Measurements from ENCODE around the gene HIKESHI. TPM values are rescaled to one million over a fixed set of nuclear protein-coding genes. Genes with fewer than 3 reads are reported as not detected.

Gene HIKESHI
- total and polyA plus RNA-seq, 2 of the 13 experiments (the other 11 are each of a cell fraction or from before 2014, with no cell fraction given), result 67.8 to 74.8 TPM

GRCh38 chr11:86288776-86289507, 13.1 kb upstream of the HIKESHI start:
- H3K9me3 ChIP-seq (ENCODE audit: low read length), result no peaks in the 10 kb centered on the region
- no peak overlapping the region for H3K4me2 ChIP-seq (ENCODE audit: low read depth, low read length)
- H3K4me1 ChIP-seq (ENCODE audit: insufficient read depth, low read length), result peaks cover 16% of the 10 kb centered on the region
- ChIA-PET POLR2A (interaction anchor here (0.7 kb wide), 1 partner anchor 435 kb away, joined by 4 read pairs; no protein-coding TSS in a partner anchor), CTCF (ENCODE audit: low intra/inter-chr PET ratio, low total read pairs) (no interaction called here)
- H3K4me3 ChIP-seq (replicated peaks in 1 of 3; ENCODE audit: insufficient read depth in 1 of 3, low read depth in 2 of 3, low read length in 3 of 3), result no peak overlapping the region
- no peaks in the 10 kb centered on the region for H3K27me3 ChIP-seq (ENCODE audit: control insufficient read depth in 1 of 2, insufficient read depth in 2 of 2, low read length in 2 of 2)
- ATAC-seq (no peak), FAIRE-seq (no peak), DNase-seq (ENCODE audit: low spot score) (no peak)
- H3K9ac ChIP-seq (ENCODE audit: insufficient read depth, low read depth, low read length), result no peak overlapping the region
- H4K20me1 ChIP-seq (ENCODE audit: insufficient read depth, low read length), result no peaks in the 10 kb centered on the region
- no peak overlapping the region for H2AFZ ChIP-seq (ENCODE audit: low read length)
- TF ChIP-seq DNMT1 (CRISPR knock-in tag; IDR thresholded peaks at IDR 0.05), result no peak
- TF ChIP-seq HDAC6 (IDR thresholded peaks at IDR 0.05; ENCODE audit: low read depth, low read length), result no peak
- TF ChIP-seq ZFP36L1 (CRISPR knock-in tag; IDR thresholded peaks at IDR 0.05), result no peak
- TF ChIP-seq IRF9 (CRISPR knock-in tag; IDR thresholded peaks at IDR 0.05; ENCODE audit: borderline replicate concordance), result no peak
- no peak for TF ChIP-seq ZNF580 (CRISPR knock-in tag; IDR thresholded peaks at IDR 0.05; ENCODE audit: borderline replicate concordance, low read depth)
- TF ChIP-seq ZNF256 (CRISPR knock-in tag; conservative IDR thresholded peaks at IDR 0.05), result no peak
- TF ChIP-seq NFATC3 (CRISPR knock-in tag; IDR thresholded peaks at IDR 0.05), result no peak
- TF ChIP-seq ZNF773 (CRISPR knock-in tag; IDR thresholded peaks at IDR 0.05; ENCODE audit: borderline replicate concordance), result no peak
- no peak for TF ChIP-seq ZNF263 (CRISPR knock-in tag; IDR thresholded peaks at IDR 0.05)
- TF ChIP-seq MTA3 (CRISPR knock-in tag; IDR thresholded peaks at IDR 0.05), result no peak
- no peak for TF ChIP-seq RBFOX2 (IDR thresholded peaks at IDR 0.05; ENCODE audit: low read depth, low read length)
- TF ChIP-seq FOXC1 (CRISPR knock-in tag; IDR thresholded peaks at IDR 0.05; ENCODE audit: borderline replicate concordance), result no peak
- no peak for TF ChIP-seq ELF3 (CRISPR knock-in tag; IDR thresholded peaks at IDR 0.05)
- no peak for TF ChIP-seq BCLAF1 (IDR thresholded peaks at IDR 0.05)
- no peak for TF ChIP-seq ISL2 (CRISPR knock-in tag; IDR thresholded peaks at IDR 0.05)
- no peak for TF ChIP-seq NFRKB (IDR thresholded peaks at IDR 0.05)
- TF ChIP-seq ZBTB44 (CRISPR knock-in tag; IDR thresholded peaks at IDR 0.05), result no peak
- no peak for TF ChIP-seq EHMT2 (IDR thresholded peaks at IDR 0.05; ENCODE audit: borderline replicate concordance, low read depth, low read length)
- BruUV-seq (replicated peaks), result no TSS peak
- WGBS (ENCODE audit: low lambda C conversion rate), result 74% methylated on average over 7 of the region's 7 CpGs
- no peaks in the 10 kb centered on the region for H3K79me2 ChIP-seq (ENCODE audit: insufficient read depth, low read length)
- H3K36me3 ChIP-seq (replicated peaks in 1 of 2; ENCODE audit: control insufficient read depth in 1 of 2, insufficient read depth in 2 of 2, low read length in 2 of 2), result no peaks in the 10 kb centered on the region
- H3K27ac ChIP-seq (ENCODE audit: extremely low read length, insufficient read depth, low read length), result no peak overlapping the region
- intact Hi-C loops (cut with micrococcal nuclease; ENCODE audit: unreplicated experiment) (no loop called here), in situ Hi-C loops (cut with HindIII; ENCODE audit: extremely low pct_ligation_motif_present, low pct_unique_long_range_greater_than_20kb) (no loop called here)

Measured in HepG2 (cell line).